ENCODE measurements around the gene WDR27. TPM values are rescaled to one million over a fixed set of nuclear protein-coding genes. Genes with fewer than 3 reads are reported as not detected.

The WDR27 gene
- total RNA-seq, 2 experiments from 2014 or later, result 37.9 to 38.3 TPM

- Mint-ChIP-seq H3K27ac (no peak overlapping the region), H3K4me3 (peak overlapping the region; percentile 70), H3K9me3 (no peaks in the 10 kb centered on the region), H3K27me3 (ENCODE audit: low read depth) (no peaks in the 10 kb centered on the region), H3K36me3 (ENCODE audit: low read depth) (peaks cover 15% of the 10 kb centered on the region), H3K4me1 (ENCODE audit: low read depth) (peaks cover 41% of the 10 kb centered on the region)
- DNase-seq, result peak; percentile 20
- CTCF ChIA-PET, result no interaction called here
- intact Hi-C loops (cut with micrococcal nuclease), result loop anchor here (1.0 to 2.0 kb wide), 2 partner anchors 27 to 267 kb away; partner anchors contain the start of genes DYNLT2 and ERMARD
Observed at GRCh38 chr6:169723991-169724493, 22.2 kb upstream of the WDR27 start.

GRCh38 chr6:169723200-169723909 is 21.5 kb upstream of the WDR27 start:
- no peaks in the 10 kb centered on the region for H3K27me3 Mint-ChIP-seq (ENCODE audit: low read depth)
- H3K4me1 Mint-ChIP-seq (ENCODE audit: low read depth), result peaks cover 43% of the 10 kb centered on the region

GRCh38 chr6:169722362-169723199 is 20.8 kb upstream of the WDR27 start:
- CTCF ChIA-PET, result interaction anchor here (0.5 to 1.5 kb wide), 4 partner anchors 15 to 68 kb away, joined by 3 read pairs; no protein-coding TSS in a partner anchor
- peaks cover 41% of the 10 kb centered on the region for H3K4me1 Mint-ChIP-seq (ENCODE audit: low read depth)
- peak overlapping the region; percentile 94 for H3K27ac Mint-ChIP-seq
- H3K9me3 Mint-ChIP-seq, result no peaks in the 10 kb centered on the region
- peak; percentile 70 for DNase-seq
- intact Hi-C loops (cut with micrococcal nuclease), result loop anchor here (1.0 to 2.0 kb wide), 6 partner anchors 8 to 831 kb away; partner anchors contain the start of genes C6orf120, DYNLT2, ERMARD and PSMB1
- peaks cover 17% of the 10 kb centered on the region for H3K36me3 Mint-ChIP-seq (ENCODE audit: low read depth)
- H3K27me3 Mint-ChIP-seq (ENCODE audit: low read depth), result no peaks in the 10 kb centered on the region
- H3K4me3 Mint-ChIP-seq, result peak overlapping the region; percentile 84

More at GRCh38 chr6:169723200-169723909, 21.5 kb upstream of the WDR27 start:
- H3K27ac Mint-ChIP-seq, result peak overlapping the region; percentile 94
- peak; percentile 62 for DNase-seq
- H3K9me3 Mint-ChIP-seq, result no peaks in the 10 kb centered on the region
- peak overlapping the region; percentile 84 for H3K4me3 Mint-ChIP-seq
- intact Hi-C loops (cut with micrococcal nuclease), result loop anchor here (1.0 to 2.0 kb wide), 2 partner anchors 28 to 267 kb away; partner anchors contain the start of genes DYNLT2 and ERMARD
- CTCF ChIA-PET, result interaction anchor here (0.8 to 1.5 kb wide), 2 partner anchors 15 to 66 kb away, joined by 3 read pairs; no protein-coding TSS in a partner anchor
- peaks cover 17% of the 10 kb centered on the region for H3K36me3 Mint-ChIP-seq (ENCODE audit: low read depth)

GRCh38 chr6:169720207-169720855 is 18.5 kb upstream of the WDR27 start:
- intact Hi-C loops (cut with micrococcal nuclease), result no loop called here
- DNase-seq, result no peak
- Mint-ChIP-seq H3K36me3 (ENCODE audit: low read depth) (peaks cover 28% of the 10 kb centered on the region), H3K27ac (peak overlapping the region; percentile 44), H3K9me3 (no peaks in the 10 kb centered on the region), H3K4me1 (ENCODE audit: low read depth) (peaks cover 30% of the 10 kb centered on the region), H3K4me3 (no peak overlapping the region), H3K27me3 (ENCODE audit: low read depth) (no peaks in the 10 kb centered on the region)
- CTCF ChIA-PET, result no interaction called here

GRCh38 chr6:169719117-169719516 is 17.3 kb upstream of the WDR27 start:
- Mint-ChIP-seq H3K4me3 (no peak overlapping the region), H3K27me3 (ENCODE audit: low read depth) (no peaks in the 10 kb centered on the region), H3K36me3 (ENCODE audit: low read depth) (peaks cover 32% of the 10 kb centered on the region), H3K9me3 (no peaks in the 10 kb centered on the region), H3K4me1 (ENCODE audit: low read depth) (peaks cover 30% of the 10 kb centered on the region), H3K27ac (no peak overlapping the region)
- DNase-seq, result no peak
- CTCF ChIA-PET, result no interaction called here
- intact Hi-C loops (cut with micrococcal nuclease), result loop anchor here (1.0 kb wide), 1 partner anchor 10 kb away; no protein-coding TSS in a partner anchor

GRCh38 chr6:169714595-169714994 is 12.8 kb upstream of the WDR27 start:
- H3K9me3 Mint-ChIP-seq, result no peaks in the 10 kb centered on the region
- H3K4me3 Mint-ChIP-seq, result no peak overlapping the region
- peaks cover 38% of the 10 kb centered on the region for H3K36me3 Mint-ChIP-seq (ENCODE audit: low read depth)
- CTCF ChIA-PET, result interaction anchor here (0.6 kb wide), 2 partner anchors 12 to 82 kb away, joined by 3 read pairs; no protein-coding TSS in a partner anchor
- H3K27ac Mint-ChIP-seq, result no peak overlapping the region
- DNase-seq, result no peak
- H3K4me1 Mint-ChIP-seq (ENCODE audit: low read depth), result peaks cover 17% of the 10 kb centered on the region
- intact Hi-C loops (cut with micrococcal nuclease), result loop anchor here (1.0 kb wide), 1 partner anchor 8 kb away; no protein-coding TSS in a partner anchor
- no peaks in the 10 kb centered on the region for H3K27me3 Mint-ChIP-seq (ENCODE audit: low read depth)

GRCh38 chr6:169714178-169714577 is 12.3 kb upstream of the WDR27 start:
- Mint-ChIP-seq H3K4me1 (ENCODE audit: low read depth) (peaks cover 17% of the 10 kb centered on the region), H3K4me3 (no peak overlapping the region), H3K36me3 (ENCODE audit: low read depth) (peaks cover 37% of the 10 kb centered on the region), H3K27ac (no peak overlapping the region), H3K27me3 (ENCODE audit: low read depth) (no peaks in the 10 kb centered on the region), H3K9me3 (no peaks in the 10 kb centered on the region)
- intact Hi-C loops (cut with micrococcal nuclease), result loop anchor here (1.0 kb wide), 1 partner anchor 8 kb away; no protein-coding TSS in a partner anchor
- CTCF ChIA-PET, result interaction anchor here (0.6 kb wide), 1 partner anchor 81 kb away, joined by 3 read pairs; no protein-coding TSS in a partner anchor
- no peak for DNase-seq

GRCh38 chr6:169710009-169710408 is 8.2 kb upstream of the WDR27 start:
- CTCF ChIA-PET, result interaction anchor here (0.5 to 1.6 kb wide), 3 partner anchors 11 to 806 kb away, joined by 3 to 4 read pairs (median 3); no protein-coding TSS in a partner anchor
- Mint-ChIP-seq H3K9me3 (no peaks in the 10 kb centered on the region), H3K27me3 (ENCODE audit: low read depth) (no peaks in the 10 kb centered on the region), H3K36me3 (ENCODE audit: low read depth) (peaks cover 29% of the 10 kb centered on the region), H3K4me1 (ENCODE audit: low read depth) (peaks cover 33% of the 10 kb centered on the region), H3K27ac (no peak overlapping the region), H3K4me3 (no peak overlapping the region)
- no peak for DNase-seq
- intact Hi-C loops (cut with micrococcal nuclease), result no loop called here

GRCh38 chr6:169709293-169709692 is 7.5 kb upstream of the WDR27 start:
- intact Hi-C loops (cut with micrococcal nuclease), result loop anchor here (1.0 kb wide), 1 partner anchor 10 kb away; no protein-coding TSS in a partner anchor
- H3K4me3 Mint-ChIP-seq, result no peak overlapping the region
- peak overlapping the region; percentile 44 for H3K27ac Mint-ChIP-seq
- no peaks in the 10 kb centered on the region for H3K9me3 Mint-ChIP-seq
- H3K36me3 Mint-ChIP-seq (ENCODE audit: low read depth), result peaks cover 26% of the 10 kb centered on the region
- DNase-seq, result no peak
- CTCF ChIA-PET, result interaction anchor here (1.4 to 1.6 kb wide), 3 partner anchors 12 to 821 kb away, joined by 3 to 4 read pairs (median 4); no protein-coding TSS in a partner anchor
- no peaks in the 10 kb centered on the region for H3K27me3 Mint-ChIP-seq (ENCODE audit: low read depth)
- peaks cover 36% of the 10 kb centered on the region for H3K4me1 Mint-ChIP-seq (ENCODE audit: low read depth)

GRCh38 chr6:169707772-169708171 is 5.9 kb upstream of the WDR27 start:
- CTCF ChIA-PET, result interaction anchor here (1.0 to 1.6 kb wide), 3 partner anchors 15 to 822 kb away, joined by 3 to 4 read pairs (median 3); no protein-coding TSS in a partner anchor
- H3K27me3 Mint-ChIP-seq (ENCODE audit: low read depth), result no peaks in the 10 kb centered on the region
- intact Hi-C loops (cut with micrococcal nuclease), result no loop called here
- no peak overlapping the region for H3K4me3 Mint-ChIP-seq
- peak overlapping the region; percentile 66 for H3K27ac Mint-ChIP-seq
- H3K9me3 Mint-ChIP-seq, result no peaks in the 10 kb centered on the region
- H3K4me1 Mint-ChIP-seq (ENCODE audit: low read depth), result peaks cover 43% of the 10 kb centered on the region
- H3K36me3 Mint-ChIP-seq (ENCODE audit: low read depth), result peaks cover 28% of the 10 kb centered on the region
- no peak for DNase-seq

- CTCF ChIA-PET, result interaction anchor here (0.7 kb wide), 1 partner anchor 12 kb away, joined by 3 read pairs; no protein-coding TSS in a partner anchor
- peak overlapping the region; percentile 91 for H3K27ac Mint-ChIP-seq
- H3K4me3 Mint-ChIP-seq, result peak overlapping the region; percentile 86
- intact Hi-C loops (cut with micrococcal nuclease), result loop anchor here (1.0 to 5.0 kb wide), 5 partner anchors 19 to 851 kb away; partner anchors contain the start of genes DLL1, DYNLT2, ERMARD and TBP
- DNase-seq, result no peak
- peaks cover 40% of the 10 kb centered on the region for H3K4me1 Mint-ChIP-seq (ENCODE audit: low read depth)
- no peaks in the 10 kb centered on the region for H3K9me3 Mint-ChIP-seq
- H3K27me3 Mint-ChIP-seq (ENCODE audit: low read depth), result no peaks in the 10 kb centered on the region
- H3K36me3 Mint-ChIP-seq (ENCODE audit: low read depth), result peaks cover 26% of the 10 kb centered on the region
Observed at GRCh38 chr6:169702840-169703246, 1.0 kb upstream of the WDR27 start.

Measured in activated naive CD4-positive, alpha-beta T cell treated with anti-CD3 and anti-CD28 coated beads for 36 hours (primary cell).